ENCODE data around the gene ADCY1.

ADCY1 gene

GRCh38 chr7:45701701-45702510, 127.7 kb downstream of the ADCY1 start:
- no peak for DNase-seq
- no peaks in the 10 kb centered on the region for H3K9me3 Mint-ChIP-seq
- ATAC-seq (replicated peaks): no peak
- H3K27me3 Mint-ChIP-seq: peaks cover 37 to 67% of the 10 kb centered on the region in 2 donors
- H3K4me1 Mint-ChIP-seq (ENCODE audit: low read depth in 2 of 2): no peaks in the 10 kb centered on the region
- H3K4me3 Mint-ChIP-seq: no peak overlapping the region
- H3K36me3 Mint-ChIP-seq (ENCODE audit: insufficient read depth): no peaks in the 10 kb centered on the region
- H3K27ac Mint-ChIP-seq: no peak overlapping the region

GRCh38 chr7:45702751-45703150, 128.6 kb downstream of the ADCY1 start:
- Mint-ChIP-seq H3K36me3 (ENCODE audit: insufficient read depth) (no peaks in the 10 kb centered on the region), H3K9me3 (no peaks in the 10 kb centered on the region), H3K27me3 (peaks cover 37 to 67% of the 10 kb centered on the region in 2 donors), H3K4me3 (no peak overlapping the region), H3K4me1 (ENCODE audit: low read depth in 2 of 2) (no peaks in the 10 kb centered on the region), H3K27ac (no peak overlapping the region)
- DNase-seq (no peak), ATAC-seq (replicated peaks) (no peak)

DNA sequence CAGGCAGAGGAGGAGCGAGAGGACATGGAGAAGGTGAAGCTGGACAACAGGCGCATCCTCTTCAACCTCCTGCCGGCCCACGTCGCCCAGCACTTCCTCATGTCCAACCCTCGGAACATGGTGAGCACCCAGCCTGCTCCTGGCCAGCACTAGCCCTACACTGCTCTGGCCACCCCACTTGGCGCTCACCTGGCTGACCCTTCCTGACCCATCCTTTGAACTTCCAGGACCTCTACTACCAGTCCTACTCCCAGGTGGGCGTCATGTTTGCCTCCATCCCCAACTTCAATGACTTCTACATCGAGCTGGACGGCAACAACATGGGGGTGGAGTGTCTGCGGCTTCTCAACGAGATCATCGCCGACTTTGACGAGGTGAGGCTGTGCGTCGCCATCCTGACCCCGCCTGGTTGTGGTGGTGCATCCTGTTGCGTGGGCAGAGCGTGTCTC, 129.2 kb downstream of the ADCY1 start:
- no peak overlapping the region for H3K27ac Mint-ChIP-seq
- ATAC-seq (replicated peaks): no peak
- H3K36me3 Mint-ChIP-seq (ENCODE audit: insufficient read depth): no peaks in the 10 kb centered on the region

DNA sequence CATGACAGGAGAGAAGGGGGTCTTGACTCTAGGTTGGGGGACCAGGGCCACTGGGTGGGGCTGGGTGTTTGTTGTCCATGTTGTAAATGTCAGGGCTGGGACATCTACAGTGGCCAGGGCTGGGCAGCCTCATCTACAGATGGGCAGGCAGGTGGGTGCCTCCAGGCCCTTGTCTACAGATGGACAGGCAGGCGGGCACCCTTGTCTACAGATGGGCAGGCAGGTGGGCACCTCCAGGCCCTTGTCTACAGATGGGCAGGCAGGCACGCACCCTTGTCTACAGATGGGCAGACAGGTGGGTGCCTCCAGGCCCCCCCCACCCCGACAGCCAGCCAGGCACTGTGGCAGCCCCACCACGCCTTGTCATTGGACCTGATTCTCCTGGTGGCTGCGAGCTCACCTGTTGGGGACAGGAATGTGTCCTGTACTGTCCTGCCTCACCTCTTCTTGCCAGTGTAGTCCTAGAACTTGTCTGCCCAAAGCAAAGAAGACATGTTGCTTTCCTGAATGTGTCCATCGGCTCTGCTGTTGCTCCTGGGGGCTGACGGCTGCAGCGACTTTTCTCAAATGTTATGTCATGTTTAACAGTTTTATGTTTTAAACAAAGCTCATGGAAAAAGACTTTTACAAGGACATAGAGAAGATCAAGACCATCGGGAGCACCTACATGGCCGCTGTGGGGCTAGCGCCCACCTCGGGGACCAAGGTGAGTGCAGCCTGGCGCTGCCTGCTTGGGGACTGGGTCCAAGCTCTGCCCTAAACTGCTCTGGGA, 129.9 kb downstream of the ADCY1 start:
- no peaks in the 10 kb centered on the region for H3K36me3 Mint-ChIP-seq (ENCODE audit: insufficient read depth)
- no peak for ATAC-seq (replicated peaks)
- no peak overlapping the region for H3K27ac Mint-ChIP-seq
- no peak overlapping the region for H3K4me3 Mint-ChIP-seq
- no peaks in the 10 kb centered on the region for H3K9me3 Mint-ChIP-seq
- DNase-seq: no peak
- H3K27me3 Mint-ChIP-seq: peaks cover 37 to 71% of the 10 kb centered on the region in 2 donors
- H3K4me1 Mint-ChIP-seq (ENCODE audit: low read depth in 2 of 2): no peaks in the 10 kb centered on the region

More for the DNA sequence above, 129.2 kb downstream of the ADCY1 start:
- H3K4me3 Mint-ChIP-seq: no peak overlapping the region
- H3K27me3 Mint-ChIP-seq: peaks cover 37 to 73% of the 10 kb centered on the region in 2 donors
- no peak for DNase-seq
- no peaks in the 10 kb centered on the region for H3K4me1 Mint-ChIP-seq (ENCODE audit: low read depth in 2 of 2)
- no peaks in the 10 kb centered on the region for H3K9me3 Mint-ChIP-seq

GRCh38 chr7:45704683-45705016, 130.5 kb downstream of the ADCY1 start:
- Mint-ChIP-seq H3K9me3 (no peaks in the 10 kb centered on the region), H3K27ac (no peak overlapping the region), H3K27me3 (peaks cover 37 to 65% of the 10 kb centered on the region in 2 donors), H3K4me1 (ENCODE audit: low read depth in 2 of 2) (no peaks in the 10 kb centered on the region), H3K4me3 (no peak overlapping the region), H3K36me3 (ENCODE audit: insufficient read depth) (no peaks in the 10 kb centered on the region)
- no peak for DNase-seq
- no peak for ATAC-seq (replicated peaks)

- H3K27ac Mint-ChIP-seq: no peak overlapping the region
- H3K4me3 Mint-ChIP-seq: no peak overlapping the region
- H3K4me1 Mint-ChIP-seq (ENCODE audit: low read depth in 2 of 2): no peaks in the 10 kb centered on the region
- H3K27me3 Mint-ChIP-seq: peaks cover 25 to 53% of the 10 kb centered on the region in 2 donors
- H3K36me3 Mint-ChIP-seq (ENCODE audit: insufficient read depth): no peaks in the 10 kb centered on the region
- DNase-seq (no peak), ATAC-seq (replicated peaks) (no peak)
- H3K9me3 Mint-ChIP-seq: no peaks in the 10 kb centered on the region
Measured at GRCh38 chr7:45708046-45708950, 134.1 kb downstream of the ADCY1 start.

GRCh38 chr7:45709168-45710042, 135.2 kb downstream of the ADCY1 start:
- no peaks in the 10 kb centered on the region for H3K36me3 Mint-ChIP-seq (ENCODE audit: insufficient read depth)
- H3K9me3 Mint-ChIP-seq: no peaks in the 10 kb centered on the region
- ATAC-seq (replicated peaks) (no peak), DNase-seq (no peak)
- no peak overlapping the region for H3K4me3 Mint-ChIP-seq
- no peaks in the 10 kb centered on the region for H3K4me1 Mint-ChIP-seq (ENCODE audit: low read depth in 2 of 2)
- H3K27ac Mint-ChIP-seq: no peak overlapping the region
- peaks cover 26 to 51% of the 10 kb centered on the region in 2 donors for H3K27me3 Mint-ChIP-seq

DNA sequence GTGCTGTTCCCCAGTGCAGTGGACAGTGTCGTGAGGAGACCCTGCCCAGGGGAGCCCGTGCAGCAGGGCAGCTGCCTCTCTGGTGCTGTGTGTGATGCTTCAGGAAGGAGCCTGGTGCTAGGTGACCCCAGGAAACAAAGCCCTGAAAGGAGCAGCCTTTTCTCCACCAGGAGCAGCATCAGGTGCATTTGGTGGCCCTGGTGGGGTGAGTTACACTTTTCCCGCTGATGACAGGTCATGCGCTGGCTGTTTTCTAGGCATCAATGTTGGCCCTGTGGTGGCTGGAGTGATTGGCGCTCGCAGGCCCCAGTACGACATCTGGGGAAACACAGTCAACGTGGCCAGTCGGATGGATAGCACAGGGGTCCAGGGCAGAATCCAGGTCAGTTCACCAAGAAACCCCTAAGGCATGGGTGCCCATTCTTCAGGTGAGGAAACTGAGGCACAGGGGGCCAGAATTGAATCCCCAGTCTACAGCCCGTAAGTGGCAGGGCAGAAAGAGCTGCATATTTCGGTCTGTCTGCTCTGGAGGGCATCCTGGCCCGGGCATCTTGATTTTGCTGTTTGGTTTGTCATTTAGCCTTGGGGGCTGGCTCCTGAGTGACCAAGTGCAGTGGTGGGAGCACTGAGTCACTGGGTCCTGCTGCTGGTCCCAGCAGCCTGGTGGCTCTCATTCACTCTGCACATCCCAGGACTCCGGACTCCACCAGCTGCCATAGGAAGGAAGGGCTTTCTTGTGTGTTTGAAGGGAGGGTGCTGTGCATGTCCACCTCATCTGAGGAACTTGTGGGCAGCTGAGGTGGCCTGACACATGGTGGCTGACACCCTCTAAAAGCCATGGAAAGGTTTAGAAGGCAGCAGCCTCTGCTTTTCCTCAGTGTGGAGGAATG, 136.3 kb downstream of the ADCY1 start:
- no peak for ATAC-seq (replicated peaks)

DNA sequence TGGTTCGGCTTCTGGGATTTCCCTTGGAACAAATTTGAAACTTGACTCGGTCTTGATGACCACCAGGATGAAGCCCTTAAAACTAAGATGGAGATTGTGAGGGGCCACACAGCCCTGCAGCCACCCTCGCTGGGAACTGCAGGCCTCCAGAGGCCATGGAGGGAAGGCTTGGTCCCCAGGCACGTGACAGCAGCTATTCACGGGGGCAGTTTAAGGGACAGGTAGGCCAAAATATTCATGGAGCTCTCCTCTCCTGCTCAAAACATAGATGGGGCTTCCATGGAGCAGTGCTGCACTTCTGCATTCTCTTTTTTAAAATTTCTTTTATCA, 137.0 kb downstream of the ADCY1 start:
- Mint-ChIP-seq H3K4me3 (no peak overlapping the region), H3K4me1 (ENCODE audit: low read depth in 2 of 2) (no peaks in the 10 kb centered on the region), H3K9me3 (no peaks in the 10 kb centered on the region), H3K36me3 (ENCODE audit: insufficient read depth) (no peaks in the 10 kb centered on the region), H3K27ac (no peak overlapping the region), H3K27me3 (peaks cover 16 to 48% of the 10 kb centered on the region in 2 donors)
- no peak for ATAC-seq (replicated peaks)
- DNase-seq: no peak

More for the DNA sequence above, 136.3 kb downstream of the ADCY1 start:
- H3K4me3 Mint-ChIP-seq: no peak overlapping the region
- H3K4me1 Mint-ChIP-seq (ENCODE audit: low read depth in 2 of 2): no peaks in the 10 kb centered on the region
- no peaks in the 10 kb centered on the region for H3K36me3 Mint-ChIP-seq (ENCODE audit: insufficient read depth)
- no peak overlapping the region for H3K27ac Mint-ChIP-seq
- no peaks in the 10 kb centered on the region for H3K9me3 Mint-ChIP-seq
- DNase-seq: no peak
- H3K27me3 Mint-ChIP-seq: peaks cover 22 to 55% of the 10 kb centered on the region in 2 donors

DNA sequence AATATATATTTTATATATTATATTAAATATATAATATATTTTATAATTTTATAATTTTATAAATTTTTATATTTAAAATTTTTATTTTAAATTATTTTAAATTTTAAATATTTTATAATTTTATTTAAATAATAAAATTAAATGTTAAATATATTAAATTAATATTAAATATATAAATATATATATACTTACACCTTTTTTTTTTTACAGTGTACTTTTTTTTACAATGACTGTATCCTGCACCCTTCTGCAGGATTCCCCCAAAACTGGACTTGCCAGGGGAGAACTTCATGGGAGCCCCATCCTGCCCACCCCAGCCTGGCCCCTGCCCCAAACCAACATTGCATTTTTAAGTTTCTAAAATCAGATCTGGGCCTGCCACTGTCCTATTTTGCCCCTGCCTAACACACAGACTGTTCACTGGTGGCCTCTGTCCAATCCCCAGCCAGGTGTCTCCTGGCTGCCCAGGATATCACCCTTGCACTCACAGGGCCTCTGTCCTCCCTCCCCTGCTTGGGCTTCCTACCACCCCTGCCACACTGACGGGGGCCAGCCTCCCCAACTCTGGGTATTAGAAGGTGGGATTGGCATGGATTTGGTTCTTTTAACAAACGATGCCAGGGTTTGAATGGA, 138.0 kb downstream of the ADCY1 start:
- peaks cover 15 to 46% of the 10 kb centered on the region in 2 donors for H3K27me3 Mint-ChIP-seq
- no peak overlapping the region for H3K4me3 Mint-ChIP-seq
- no peak for ATAC-seq (replicated peaks)

DNA sequence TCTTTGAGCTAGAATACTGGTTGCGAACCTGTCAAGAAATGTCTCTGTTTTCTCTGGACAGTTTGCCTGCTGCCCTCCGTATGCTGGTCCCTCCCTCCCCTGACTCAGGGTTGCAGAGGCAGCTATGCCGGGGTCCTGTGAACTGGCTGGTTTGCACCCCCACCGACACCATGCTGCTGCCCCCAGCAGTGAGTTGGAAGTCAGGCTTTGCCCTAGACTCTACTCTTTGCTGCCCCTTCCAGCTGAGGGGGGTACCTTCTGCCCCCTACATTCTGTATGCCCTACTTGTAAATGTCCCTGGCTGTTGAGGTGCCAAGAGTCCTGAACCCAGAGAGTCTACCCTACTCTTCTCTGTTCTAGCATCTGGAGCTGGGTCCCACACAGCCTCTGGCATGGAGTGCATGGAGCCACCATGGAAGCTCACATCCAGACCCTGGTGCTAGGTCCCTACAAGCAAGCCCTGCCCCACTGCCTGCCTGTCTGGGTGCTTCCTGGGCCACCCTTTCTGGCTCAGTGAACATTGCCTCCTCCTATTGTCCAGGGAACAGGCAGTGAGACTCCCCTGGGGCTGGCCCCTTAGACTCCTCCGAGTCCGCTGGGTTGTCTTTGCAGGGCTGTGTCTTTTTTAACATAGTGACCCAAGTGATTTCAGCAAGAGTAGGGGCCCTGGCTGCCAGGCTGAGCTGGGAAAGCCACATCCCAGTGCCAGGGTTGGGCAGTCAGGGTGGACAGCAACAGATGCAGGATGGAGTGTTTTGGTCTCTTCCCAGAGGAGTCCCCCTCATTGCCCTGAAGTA, 138.9 kb downstream of the ADCY1 start:
- Mint-ChIP-seq H3K36me3 (ENCODE audit: insufficient read depth) (no peaks in the 10 kb centered on the region), H3K4me3 (no peak overlapping the region), H3K4me1 (ENCODE audit: low read depth in 2 of 2) (peaks cover 0 to 8% of the 10 kb centered on the region in 2 donors), H3K27ac (no peak overlapping the region), H3K9me3 (no peaks in the 10 kb centered on the region), H3K27me3 (peaks cover 15 to 44% of the 10 kb centered on the region in 2 donors)
- DNase-seq (no peak), ATAC-seq (replicated peaks) (no peak)

More for the DNA sequence above, 138.0 kb downstream of the ADCY1 start:
- Mint-ChIP-seq H3K36me3 (ENCODE audit: insufficient read depth) (no peaks in the 10 kb centered on the region), H3K4me1 (ENCODE audit: low read depth in 2 of 2) (peaks cover 0 to 6% of the 10 kb centered on the region in 2 donors), H3K9me3 (no peaks in the 10 kb centered on the region), H3K27ac (no peak overlapping the region)
- DNase-seq: no peak
